ENCODE data around the gene STRC. TPM values are rescaled to one million over a fixed set of nuclear protein-coding genes. Genes with fewer than 3 reads are reported as not detected.

STRC gene
- 0.07 to 0.08 TPM in 2 of 5 replicates, not detected in the others for total RNA-seq (2022; extraction: Qiagen RNA extraction; ENCODE audit: low read depth)

DNA sequence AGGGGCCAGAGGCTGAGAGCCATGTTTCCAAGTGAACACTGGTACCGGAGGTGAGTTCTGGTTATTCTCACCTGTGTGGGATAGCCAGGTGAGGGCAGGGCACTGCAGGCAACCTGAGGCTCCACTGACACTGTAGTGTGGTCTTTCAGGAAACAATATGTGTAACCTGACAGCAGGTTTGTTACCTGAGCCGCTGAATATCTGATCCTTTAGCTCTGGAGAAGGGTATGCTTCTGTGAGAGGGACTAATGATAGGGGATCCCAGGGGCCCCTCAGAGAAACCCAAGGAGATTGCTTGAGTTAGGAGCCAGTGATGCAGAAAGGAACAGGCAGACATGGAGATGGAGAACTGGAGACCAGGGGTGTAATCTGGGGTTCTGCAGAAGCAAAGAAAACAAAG, at the start of gene STRC:
TSS of gene STRC (minus strand) at position 101 of the 400 bp plus-strand sequence. CDS start at position 23, 78 bp downstream.

DNA sequence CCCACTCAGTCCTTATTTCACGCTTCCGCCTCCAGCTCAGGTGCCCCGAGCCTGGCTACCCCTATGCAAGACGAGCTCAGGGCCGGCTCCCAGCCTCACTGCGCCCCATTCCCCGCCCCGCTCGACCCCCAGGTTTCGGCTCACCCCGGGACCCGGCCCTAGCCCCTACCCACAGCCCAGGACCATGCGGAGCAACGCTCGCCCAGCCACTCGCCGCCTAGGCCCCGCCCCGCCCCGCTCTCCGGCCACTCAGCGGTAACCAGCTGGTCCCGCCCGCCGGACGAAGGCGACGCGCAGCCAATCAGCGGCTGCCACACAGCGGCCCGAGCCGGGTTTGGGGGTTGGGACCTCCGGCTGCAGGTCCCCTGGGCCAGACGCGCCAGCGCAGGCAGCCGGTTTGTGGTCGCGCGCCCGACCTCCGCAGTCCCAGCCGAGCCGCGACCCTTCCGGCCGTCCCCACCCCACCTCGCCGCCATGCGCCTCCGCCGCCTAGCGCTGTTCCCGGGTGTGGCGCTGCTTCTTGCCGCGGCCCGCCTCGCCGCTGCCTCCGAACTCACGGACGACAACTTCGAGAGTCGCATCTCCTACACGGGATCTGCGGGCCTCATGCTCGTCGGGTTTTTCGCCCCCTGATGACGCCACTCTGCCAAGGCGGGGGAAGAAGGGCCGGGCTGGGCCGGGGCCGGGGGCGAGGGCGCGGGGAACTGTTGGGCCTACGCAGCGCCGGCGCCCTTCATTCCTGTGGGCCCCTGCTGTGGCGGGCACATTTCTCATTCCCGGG, 30.2 kb upstream of the STRC start, which contains the start of gene CATSPER2:
TSS of gene CATSPER2 (minus strand) at position 196 of the 781 bp plus-strand sequence. CDS start 783 bp downstream, outside the sequence.

GRCh38 chr15:43593328-43594190, 25.0 kb downstream of the STRC start, which contains the start of gene CKMT1B:
CKMT1B (plus strand) TSS chr15:43594027; CDS start chr15:43594219, 192 bp downstream.

DNA sequence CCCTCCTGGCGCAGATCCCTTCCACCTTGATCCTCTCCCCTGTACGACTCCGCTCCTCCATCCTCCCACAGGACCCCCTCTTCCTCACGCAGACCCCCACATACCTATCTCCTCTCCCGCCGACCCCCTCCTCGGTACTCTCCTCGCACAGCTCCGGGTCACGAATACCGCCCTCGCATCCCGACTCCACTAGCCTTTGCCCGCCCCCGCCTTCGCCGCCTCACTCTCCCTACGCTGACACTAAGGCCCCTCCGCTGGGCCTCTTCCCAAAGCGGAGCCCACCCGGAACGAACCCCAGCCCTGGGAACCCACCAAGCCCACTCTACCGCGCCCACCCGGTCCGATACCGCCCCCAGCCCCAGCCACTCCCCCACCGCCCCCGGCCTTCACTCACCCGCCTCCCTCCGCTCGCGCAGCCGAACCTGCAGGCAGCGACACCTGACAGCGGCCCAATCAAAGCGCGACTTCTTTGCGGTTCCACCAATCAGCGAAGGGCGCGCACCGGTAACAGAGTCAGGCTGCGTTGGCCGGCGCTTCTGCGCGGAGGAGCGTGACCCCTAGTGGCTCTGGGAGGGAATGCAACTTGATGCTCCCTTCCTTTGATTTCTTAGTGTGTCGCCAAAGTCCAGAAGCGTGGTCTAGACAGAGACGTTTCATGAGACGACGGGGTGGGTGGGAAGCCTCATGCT, 28.7 kb downstream of the STRC start, which contains the start of gene PPIP5K1:
TSS of gene PPIP5K1 (minus strand) at position 431 of the 689 bp plus-strand sequence. CDS start 5,704 bp downstream, outside the sequence.

Other genes starting within 250 kb of the STRC start
- gene ZSCAN29, start 247.8 kb downstream of the STRC start, total RNA-seq (2022; extraction: Qiagen RNA extraction; ENCODE audit: low read depth): 7.9 to 11.5 TPM (median 9.0 TPM) in 5 replicates
- 4.4 to 6.8 TPM (median 6.2 TPM) in 5 replicates for gene TUBGCP4, start 247.7 kb downstream of the STRC start, total RNA-seq (2022; extraction: Qiagen RNA extraction; ENCODE audit: low read depth)
- gene TP53BP1, start 125.6 kb downstream of the STRC start, total RNA-seq (2022; extraction: Qiagen RNA extraction; ENCODE audit: low read depth): 16.1 to 20.0 TPM (median 18.6 TPM) in 5 replicates
- gene MAP1A, start 101.2 kb downstream of the STRC start, total RNA-seq (2022; extraction: Qiagen RNA extraction; ENCODE audit: low read depth): 0.76 to 0.97 TPM (median 0.85 TPM) in 5 replicates
- 4.7 to 6.3 TPM (median 5.8 TPM) in 5 replicates for gene PPIP5K1, start 28.6 kb downstream of the STRC start, total RNA-seq (2022; extraction: Qiagen RNA extraction; ENCODE audit: low read depth)
- 2.9 to 6.1 TPM (median 3.4 TPM) in 5 replicates for gene CKMT1B, start 24.8 kb downstream of the STRC start, total RNA-seq (2022; extraction: Qiagen RNA extraction; ENCODE audit: low read depth)
- 0.18 to 0.80 TPM (median 0.59 TPM) in 5 replicates for gene CATSPER2, start 30.0 kb upstream of the STRC start, total RNA-seq (2022; extraction: Qiagen RNA extraction; ENCODE audit: low read depth)
- gene CKMT1A, start 75.1 kb upstream of the STRC start, total RNA-seq (2022; extraction: Qiagen RNA extraction; ENCODE audit: low read depth): 1.6 to 4.0 TPM (median 2.8 TPM) in 5 replicates
- gene PDIA3, start 127.6 kb upstream of the STRC start, total RNA-seq (2022; extraction: Qiagen RNA extraction; ENCODE audit: low read depth): 301 to 389 TPM (median 355 TPM) in 5 replicates
- gene ELL3, start 158.2 kb upstream of the STRC start, total RNA-seq (2022; extraction: Qiagen RNA extraction; ENCODE audit: low read depth): 1.3 to 2.3 TPM (median 2.1 TPM) in 5 replicates
- gene SERF2, start 173.5 kb upstream of the STRC start, total RNA-seq (2022; extraction: Qiagen RNA extraction; ENCODE audit: low read depth): 445 to 774 TPM (median 681 TPM) in 5 replicates
- gene SERINC4, start 181.4 kb upstream of the STRC start, total RNA-seq (2022; extraction: Qiagen RNA extraction; ENCODE audit: low read depth): 0.09 to 0.21 TPM (median 0.12 TPM) in 5 replicates
- gene HYPK, start 181.8 kb upstream of the STRC start, total RNA-seq (2022; extraction: Qiagen RNA extraction; ENCODE audit: low read depth): 4.3 to 10.2 TPM (median 4.9 TPM) in 5 replicates
- 23.5 to 31.6 TPM (median 27.4 TPM) in 5 replicates for gene MFAP1, start 205.9 kb upstream of the STRC start, total RNA-seq (2022; extraction: Qiagen RNA extraction; ENCODE audit: low read depth)
- gene WDR76, start 208.2 kb upstream of the STRC start, total RNA-seq (2022; extraction: Qiagen RNA extraction; ENCODE audit: low read depth): 10.0 to 18.2 TPM (median 13.2 TPM) in 5 replicates

All from A549 treated with RU486 at 1 μM for 4 hours (cell line).